ENCODE measurements around the gene PRKCE. TPM values are rescaled to one million over a fixed set of nuclear protein-coding genes. Genes with fewer than 3 reads are reported as not detected.

Gene PRKCE
- total RNA-seq, 1 experiment from 2014 or later, result 1.3 TPM

GRCh38 chr2:46026431-46026830, 375.0 kb downstream of the PRKCE start:
- Histone ChIP-seq H3K56ac (ENCODE audit: insufficient read length, low read depth, low read length) (no peak overlapping the region), H2BK5ac (ENCODE audit: insufficient read length, low read length) (no peak overlapping the region), H2AK5ac (ENCODE audit: insufficient read length, low read length) (no peak overlapping the region), H3K4ac (ENCODE audit: low read depth, low read length) (no peak overlapping the region), H2BK12ac (ENCODE audit: insufficient read length, low read depth, low read length) (no peak overlapping the region), H4K91ac (ENCODE audit: insufficient read length, low read depth, low read length) (no peak overlapping the region), H2AFZ (ENCODE audit: low read length) (no peak overlapping the region), H4K8ac (replicated peaks; ENCODE audit: insufficient read length, low read depth, low read length) (no peak overlapping the region), H3K9me3 (ENCODE audit: control insufficient read depth, low read depth, low read length) (no peaks in the 10 kb centered on the region), H3T11ph (ENCODE audit: low read length) (no peak overlapping the region), H3K23ac (ENCODE audit: insufficient read length, low read depth, low read length) (no peak overlapping the region), H3K23me2 (ENCODE audit: insufficient read length, low read depth, low read length, poor library complexity, severe bottlenecking) (no peaks in the 10 kb centered on the region), H3K18ac (ENCODE audit: insufficient read length, low read depth, low read length) (no peak overlapping the region), H4K5ac (ENCODE audit: insufficient read length, low read depth, low read length) (no peak overlapping the region), H3K27ac (ENCODE audit: insufficient read length, low read depth, low read length) (no peak overlapping the region), H4K20me1 (ENCODE audit: control insufficient read depth, insufficient read depth, insufficient read length) (no peaks in the 10 kb centered on the region), H2BK15ac (ENCODE audit: low read depth, low read length) (no peak overlapping the region), H3K27me3 (ENCODE audit: insufficient read depth, low read length) (no peaks in the 10 kb centered on the region), H3K79me2 (ENCODE audit: insufficient read depth, low read length) (no peaks in the 10 kb centered on the region), H3K9ac (ENCODE audit: extremely low read depth, insufficient read length, low read length) (no peak overlapping the region), H3K14ac (ENCODE audit: insufficient read depth, low read length) (no peak overlapping the region), H3K4me1 (ENCODE audit: insufficient read depth, low read length) (no peaks in the 10 kb centered on the region), H2BK20ac (ENCODE audit: low read depth, low read length, poor library complexity, severe bottlenecking) (no peak overlapping the region), H3K79me1 (ENCODE audit: insufficient read depth, low read depth, low read length, poor library complexity, severe bottlenecking) (no peaks in the 10 kb centered on the region), H3K4me2 (ENCODE audit: insufficient read depth, insufficient read length, low read length) (no peak overlapping the region), H2BK120ac (ENCODE audit: low read depth, low read length, poor library complexity, severe bottlenecking) (no peak overlapping the region)
- no peak for TF ChIP-seq CTCF (conservative IDR thresholded peaks at IDR 0.05)
- Mint-ChIP-seq H3K27me3 (ENCODE audit: low read depth) (no peaks in the 10 kb centered on the region), H3K36me3 (ENCODE audit: insufficient read depth in 1 of 3, low read depth in 3 of 3) (no peaks in the 10 kb centered on the region), H3K4me1 (peaks cover 8 to 9% of the 10 kb centered on the region in 2 experiments; a peak in 2 of 4 replicates), H3K9me3 (peaks cover 0 to 3% of the 10 kb centered on the region in 2 experiments; a peak in 1 of 5 replicates), H3K27ac (no peak overlapping the region), H3K4me3 (no peak overlapping the region)
- DNase-seq, result no peak
- no CpG with 5 or more reads among the region's 1 CpG for WGBS (ENCODE audit: extremely low coverage, insufficient read length, low lambda C conversion rate)
